UCSD-AML1 (cell line): ENCODE measurements around the gene JPH3.

Experiments used
- DNase-seq: peaks from one replicate; lab custom pipeline; 2025; ENCODE audit not compliant: unreplicated experiment; lab: John Stamatoyannopoulos, UW

Gene JPH3

GRCh38 chr16:87693827-87694226 lies 91.5 kb downstream of the JPH3 start:
- no peak for DNase-seq

GRCh38 chr16:87694441-87695125 lies 92.3 kb downstream of the JPH3 start:
- DNase-seq: no peak

GRCh38 chr16:87695534-87695933 lies 93.2 kb downstream of the JPH3 start:
- DNase-seq: no peak

DNA sequence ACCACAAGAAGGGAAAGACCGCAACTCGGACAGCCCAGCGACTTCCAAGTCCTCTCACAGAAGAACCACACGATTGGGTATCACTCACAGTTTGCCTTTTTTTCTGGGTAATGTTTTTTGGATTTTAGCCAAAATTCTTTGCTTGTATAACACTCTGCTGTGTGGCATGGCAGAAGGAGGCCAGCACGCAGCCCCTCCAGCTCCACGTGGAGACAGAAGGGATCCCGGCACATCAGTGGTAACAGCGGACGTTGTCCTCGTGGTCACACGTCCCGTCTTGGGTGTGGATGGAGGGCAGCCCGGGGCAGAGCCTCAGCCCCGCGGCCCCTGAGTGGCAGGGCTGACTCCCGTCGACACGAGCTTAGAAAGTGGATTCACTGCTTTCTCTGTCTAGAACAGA lies 94.4 kb downstream of the JPH3 start:
- no peak for DNase-seq

DNA sequence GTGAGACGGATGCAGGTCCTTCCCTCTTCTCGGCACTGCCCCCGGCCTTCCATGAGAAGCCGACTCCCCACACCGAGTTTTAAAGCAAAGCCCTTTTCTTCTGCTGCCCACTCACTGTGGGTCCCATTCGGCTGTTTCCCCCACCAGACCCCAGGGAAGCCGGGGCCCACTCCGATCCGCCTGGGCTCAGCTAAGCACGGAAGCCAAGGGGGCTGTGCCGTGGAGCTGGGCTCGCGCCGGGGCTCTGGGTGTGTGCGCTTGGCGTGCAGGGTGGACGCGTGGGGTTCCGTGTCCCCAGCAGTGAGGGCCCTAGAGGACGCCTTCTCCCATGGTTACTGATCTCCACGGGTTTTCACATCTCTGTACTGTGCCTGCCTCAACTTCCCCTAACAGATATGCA lies 94.9 kb downstream of the JPH3 start:
- no peak for DNase-seq

DNA sequence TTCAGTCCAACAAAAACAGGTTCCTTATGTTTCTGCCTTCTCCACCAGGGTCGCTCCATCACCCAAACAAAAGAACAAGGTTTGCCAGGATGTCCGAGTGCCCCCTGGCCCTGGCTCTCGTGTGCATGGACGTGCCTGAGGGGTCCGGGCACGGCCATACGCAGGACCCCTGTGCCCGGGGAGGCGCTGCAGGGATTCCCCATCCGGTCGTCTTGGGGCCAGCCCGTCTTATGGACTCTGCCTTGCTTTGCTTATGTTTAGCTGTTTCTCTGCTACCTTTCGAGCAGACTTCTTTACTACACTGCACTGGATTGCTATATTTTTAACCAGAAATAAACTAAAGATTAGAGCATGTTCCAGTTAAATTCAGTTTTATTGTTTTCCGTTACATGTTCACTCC lies 95.5 kb downstream of the JPH3 start:
- DNase-seq: no peak

DNA sequence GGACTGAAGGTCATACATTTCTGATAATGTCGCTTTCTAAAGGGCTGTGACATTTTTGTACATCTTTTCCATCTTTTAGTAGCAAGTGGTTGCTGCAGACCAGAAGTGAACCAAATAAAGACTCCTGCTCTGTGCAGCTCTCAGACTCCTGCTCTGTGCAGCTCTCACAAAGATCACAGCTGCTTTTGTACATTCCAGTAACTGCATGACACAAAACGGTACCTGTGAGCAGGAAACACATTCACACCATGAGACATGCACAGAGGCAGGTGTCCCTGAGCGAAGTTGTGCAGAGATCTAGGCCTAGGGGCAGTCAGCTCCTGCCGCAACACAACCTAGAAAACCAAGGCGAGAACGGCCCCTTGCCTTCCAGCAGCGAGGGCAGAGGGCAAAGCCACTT lies 95.9 kb downstream of the JPH3 start:
- no peak for DNase-seq

DNA sequence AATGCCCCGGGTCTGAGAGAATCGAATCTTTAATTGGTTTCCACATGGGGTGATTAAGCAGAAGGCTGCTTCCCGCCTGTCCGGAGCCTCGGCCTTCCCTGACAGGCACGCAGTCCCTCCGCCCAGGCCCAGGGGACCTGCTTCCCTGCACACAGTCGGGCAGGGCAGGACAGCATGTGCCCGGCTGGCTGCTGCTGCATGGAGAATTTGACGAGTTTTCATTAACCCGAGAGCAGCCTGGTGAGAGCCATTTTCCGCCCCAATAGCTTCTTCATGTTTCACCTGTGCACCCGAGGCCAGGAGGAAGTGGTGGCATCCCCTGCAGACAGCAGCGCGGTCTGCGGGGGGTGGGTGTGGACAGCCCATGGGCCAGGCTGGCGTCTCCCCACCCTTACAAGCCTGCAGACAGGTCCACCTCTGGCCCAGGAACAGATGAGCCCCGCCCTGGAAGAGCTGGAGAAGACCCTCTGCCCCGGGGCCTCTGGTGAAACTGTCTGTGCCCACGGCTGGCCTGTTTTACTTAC lies 96.4 kb downstream of the JPH3 start:
- DNase-seq: no peak

DNA sequence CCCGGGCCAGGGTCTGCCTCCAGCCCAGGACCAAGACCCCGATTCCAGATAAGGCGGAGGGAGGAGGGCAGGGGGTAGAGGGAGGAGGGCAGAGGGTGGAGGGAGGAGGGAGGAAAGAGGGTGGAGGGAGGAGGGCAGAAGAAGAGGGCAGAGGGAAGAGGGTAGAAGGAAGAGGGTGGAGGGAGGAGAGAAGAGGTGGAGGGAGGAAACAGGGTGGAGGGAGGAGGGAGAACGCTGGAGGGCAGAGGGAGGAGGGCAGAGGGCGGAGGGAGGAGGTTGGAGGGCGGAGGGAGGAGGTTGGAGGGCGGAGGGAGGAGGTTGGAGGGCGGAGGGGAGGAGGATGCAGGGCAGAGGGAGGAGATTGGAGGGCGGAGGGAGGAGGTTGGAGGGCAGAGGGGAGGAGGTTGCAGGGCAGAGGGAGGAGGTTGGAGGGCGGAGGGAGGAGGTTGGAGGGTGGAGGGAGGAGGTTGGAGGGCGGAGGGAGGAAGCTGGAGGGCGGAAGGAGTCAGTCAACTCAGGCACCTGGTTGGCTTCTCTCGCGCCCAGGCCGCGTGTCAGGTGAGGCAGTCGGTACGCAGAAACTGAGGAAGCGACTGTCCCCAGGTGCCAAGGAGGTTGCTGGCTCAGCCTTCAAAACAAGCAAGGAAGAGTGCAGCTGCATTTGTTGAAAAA lies 98.2 kb downstream of the JPH3 start:
- DNase-seq: no peak

GRCh38 chr16:87701078-87701460 lies 98.8 kb downstream of the JPH3 start:
- no peak for DNase-seq

GRCh38 chr16:87701505-87701921 lies 99.2 kb downstream of the JPH3 start:
- DNase-seq: no peak

- DNase-seq: peak; percentile 65
These were observed 100.1 kb downstream of the JPH3 start for GRCh38 chr16:87702325-87702811.

- no peak for DNase-seq
These were observed 100.8 kb downstream of the JPH3 start for GRCh38 chr16:87703071-87703470.

GRCh38 chr16:87703835-87704375 lies 101.6 kb downstream of the JPH3 start:
- no peak for DNase-seq

- no peak for DNase-seq
These were observed 102.5 kb downstream of the JPH3 start for GRCh38 chr16:87704754-87705353.

- DNase-seq: no peak
These were observed 103.5 kb downstream of the JPH3 start for GRCh38 chr16:87705771-87706277.

GRCh38 chr16:87706278-87707000 lies 104.1 kb downstream of the JPH3 start:
- no peak for DNase-seq

- DNase-seq: no peak
These were observed 104.8 kb downstream of the JPH3 start for GRCh38 chr16:87707097-87707496.

DNA sequence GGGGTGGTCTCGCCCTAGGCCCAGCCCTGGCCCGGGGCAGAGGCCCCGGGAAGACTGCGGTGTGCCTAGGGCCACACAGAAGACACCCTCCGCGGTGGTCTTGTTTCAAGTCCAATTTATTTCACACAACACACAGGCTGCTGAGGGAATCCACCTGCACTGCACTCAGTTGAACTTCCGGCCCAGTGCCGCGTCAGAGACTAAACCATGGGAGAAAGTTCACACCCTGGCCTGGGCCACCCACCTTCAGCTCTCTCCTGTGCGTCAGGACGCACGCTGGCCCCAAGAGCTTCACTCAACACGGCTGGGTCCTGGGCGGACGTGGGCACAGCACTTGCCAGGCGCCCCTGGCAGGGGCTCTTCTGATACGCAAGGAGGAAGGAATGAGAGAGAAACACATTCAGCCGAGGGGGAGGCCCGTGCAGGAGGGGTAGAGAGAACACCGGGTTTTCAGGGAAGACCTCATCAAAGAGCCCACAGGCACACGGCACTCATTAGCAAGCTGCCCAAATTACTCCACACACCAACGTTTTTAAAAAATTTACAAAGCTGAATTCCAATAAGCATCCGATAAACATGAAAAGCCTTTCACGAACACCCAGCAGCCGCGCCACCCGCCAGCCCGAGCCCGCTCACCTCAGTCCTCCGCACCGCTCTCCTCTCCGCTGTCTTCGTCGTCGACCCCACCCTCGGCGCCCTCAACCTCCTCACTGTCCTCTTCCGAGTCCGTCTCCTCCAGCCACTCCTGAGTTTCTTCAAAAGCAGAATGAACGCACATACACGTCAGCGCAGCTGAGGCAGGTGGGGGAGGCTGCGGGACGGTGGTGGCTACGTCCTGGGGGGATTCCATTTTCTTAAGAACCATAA lies 105.6 kb downstream of the JPH3 start:
- no peak for DNase-seq
